Spleen (tissue), 13 donors: ENCODE data around the gene ECPAS. TPM values are rescaled to one million over a fixed set of nuclear protein-coding genes. Genes with fewer than 3 reads are reported as not detected.

Experiments used
- DNase-seq: peaks from one replicate; pipeline ENCODE4 v3.0.0-alpha.2; 2020
- H3K27ac ChIP-seq, 8 donors: fragments of 200-600 bp; sonication (generic) in 7 of 8; 1 replicate in 4 of 8; 2 replicates in 4 of 8; pipeline versions ENCODE4 v1.5.0 to v1.8.0; 2016 to 2021; ENCODE audit warnings: inconsistent platforms in 4 of 8, mild to moderate bottlenecking in 4 of 8, moderate library complexity in 1 of 8
- H3K27me3 ChIP-seq, 7 donors: fragments of 200-600 bp; sonication (generic) in 6 of 7; replicated peaks in 1 of 7; 1 replicate in 4 of 7; 2 replicates in 3 of 7; pipeline versions ENCODE4 v1.5.0 to v1.8.0; 2016 to 2021; ENCODE audit warnings: inconsistent platforms in 3 of 7, mild to moderate bottlenecking in 1 of 7
- H3K36me3 ChIP-seq, 6 donors: fragments of 200-600 bp; sonication (generic) in 5 of 6; 1 replicate in 4 of 6; 2 replicates in 2 of 6; pipeline versions ENCODE4 v1.5.0 to v1.8.0; 2016 to 2021; ENCODE audit warnings: inconsistent platforms in 2 of 6
- H3K4me1 ChIP-seq, 6 donors: fragments of 200-600 bp; sonication (generic) in 5 of 6; 1 replicate in 3 of 6; 2 replicates in 3 of 6; pipeline versions ENCODE4 v1.5.0 to v1.8.0; 2016 to 2021; ENCODE audit warnings: inconsistent platforms in 3 of 6
- H3K4me3 ChIP-seq, 8 donors: fragments of 200-600 bp; sonication (generic) in 7 of 8; 1 replicate in 4 of 8; 2 replicates in 4 of 8; pipeline versions ENCODE4 v1.5.0 to v1.8.0; 2016 to 2021; ENCODE audit warnings: inconsistent platforms in 4 of 8, mild to moderate bottlenecking in 4 of 8, moderate library complexity in 2 of 8
- H3K9me3 ChIP-seq, 8 donors: fragments of 200-600 bp; sonication (generic) in 7 of 8; 1 replicate in 4 of 8; 2 replicates in 4 of 8; pipeline versions ENCODE4 v1.5.0 to v1.8.0; 2016 to 2021; ENCODE audit warnings: inconsistent platforms in 4 of 8
- POLR2A ChIP-seq, 3 donors: fragments of 450-650 bp; IDR thresholded peaks; one replicate each; pipeline ENCODE4 v1.5.1; 2017; ENCODE audit warnings: antibody characterized with exemption in 3 of 3, mild to moderate bottlenecking in 1 of 3
- POLR2AphosphoS5 ChIP-seq, 3 donors: sonication (generic); formaldehyde crosslinking; IDR thresholded peaks; one replicate each; pipeline ENCODE4 v1.5.1; 2017; ENCODE audit warnings: antibody characterized with exemption in 3 of 3
- WGBS, 5 donors: extraction: QIAGEN DNeasy Blood & Tissue Kit in 3 of 5; methylation state at CpG; one replicate each; pipeline versions ENCODE4 v1.1.5 to v1.1.7; 2013 to 2018; 5-methylcytosine and 5-hydroxymethylcytosine counted together
- intact Hi-C: fragments of 100-400 bp; cut with DNase I; formaldehyde crosslinking; loops from one replicate; pipeline ENCODE4 v1.15.0; 2023; ENCODE audit warnings: low total_unique reads
- long read RNA-seq, 2 donors: transcript quantifications; one replicate each; lab custom pipeline, GENCODE V29; 2026
- polyA plus RNA-seq, 3 donors: library from polyadenylated mRNA; stranded (reverse); fragments of 200-250 nt; gene quantifications; one replicate each; pipeline ENCODE4 v1.2.1, GENCODE V29; 2013
- total RNA-seq, 7 donors: library from RNA; depleted of rRNA in 3 of 7; stranded (reverse); fragments of >200 nt in 3 of 7; fragmentation: NEBNext Ultra II Directional in 4 of 7; extraction: Animal tissue kit (Norgen Biotek cat#: 25700) in 4 of 7; gene quantifications; one replicate each; pipeline versions ENCODE4 v1.1.0 to v1.2.1, GENCODE V29; 2016 to 2021
- TF ChIP-seq, protein P1 (sequence below), 11 experiments: fragments of 200-600 bp in 7 of 11; fragments of 450-650 bp in 4 of 11; sonication (generic) in 4 of 11; IDR thresholded peaks in 8 of 11; conservative IDR thresholded peaks in 3 of 11; 1 replicate in 7 of 11; 2 replicates in 4 of 11; pipeline versions ENCODE4 v1.4.0 to v1.8.0; 2016 to 2021; ENCODE audit warnings: antibody characterized with exemption in 11 of 11, inconsistent platforms in 4 of 11, mild to moderate bottlenecking in 1 of 11
- donor health status: healthy with polysubstance abuse.
- donor health status: DM: no; HTN: no; CAD: no; lungs with moderate emphysema.
- donor health status: DM: no; HTN: no; CAD: no.
- donor health status: Bipolar disorder and iron deficiency.
- donor health status: healthy.
- donor health status: DM: no; HTN: no; CAD: no.
- donor health status: DM: yes; HTN: yes; CAD: no.

Gene ECPAS, protein sequence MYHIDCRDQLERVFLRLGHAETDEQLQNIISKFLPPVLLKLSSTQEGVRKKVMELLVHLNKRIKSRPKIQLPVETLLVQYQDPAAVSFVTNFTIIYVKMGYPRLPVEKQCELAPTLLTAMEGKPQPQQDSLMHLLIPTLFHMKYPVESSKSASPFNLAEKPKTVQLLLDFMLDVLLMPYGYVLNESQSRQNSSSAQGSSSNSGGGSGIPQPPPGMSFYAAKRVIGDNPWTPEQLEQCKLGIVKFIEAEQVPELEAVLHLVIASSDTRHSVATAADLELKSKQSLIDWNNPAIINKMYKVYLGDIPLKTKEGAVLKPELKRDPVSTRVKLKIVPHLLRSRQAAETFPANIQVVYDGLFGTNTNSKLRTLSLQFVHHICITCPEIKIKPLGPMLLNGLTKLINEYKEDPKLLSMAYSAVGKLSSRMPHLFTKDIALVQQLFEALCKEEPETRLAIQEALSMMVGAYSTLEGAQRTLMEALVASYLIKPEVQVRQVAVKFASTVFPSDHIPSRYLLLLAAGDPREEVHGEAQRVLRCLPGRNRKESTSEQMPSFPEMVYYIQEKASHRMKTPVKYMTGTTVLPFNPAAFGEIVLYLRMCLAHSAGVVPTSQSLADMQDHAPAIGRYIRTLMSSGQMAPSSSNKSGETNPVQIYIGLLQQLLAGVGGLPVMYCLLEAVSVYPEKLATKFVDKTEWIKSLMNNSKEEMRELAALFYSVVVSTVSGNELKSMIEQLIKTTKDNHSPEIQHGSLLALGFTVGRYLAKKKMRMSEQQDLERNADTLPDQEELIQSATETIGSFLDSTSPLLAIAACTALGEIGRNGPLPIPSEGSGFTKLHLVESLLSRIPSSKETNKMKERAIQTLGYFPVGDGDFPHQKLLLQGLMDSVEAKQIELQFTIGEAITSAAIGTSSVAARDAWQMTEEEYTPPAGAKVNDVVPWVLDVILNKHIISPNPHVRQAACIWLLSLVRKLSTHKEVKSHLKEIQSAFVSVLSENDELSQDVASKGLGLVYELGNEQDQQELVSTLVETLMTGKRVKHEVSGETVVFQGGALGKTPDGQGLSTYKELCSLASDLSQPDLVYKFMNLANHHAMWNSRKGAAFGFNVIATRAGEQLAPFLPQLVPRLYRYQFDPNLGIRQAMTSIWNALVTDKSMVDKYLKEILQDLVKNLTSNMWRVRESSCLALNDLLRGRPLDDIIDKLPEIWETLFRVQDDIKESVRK (N-terminal part only)
- total RNA-seq: 10 to 100 TPM; 53.2 to 71.2 (median 59.1) TPM
- polyA plus RNA-seq: 10 to 100 TPM in 1 of 3 donors, 1 to 10 TPM in 2; 7.5 to 11.9 (median 8.6) TPM
- long read RNA-seq, donor 1, partial matches to known transcripts: 25 of 25 reads
- long read RNA-seq, donor 1, other reads (novel, unspliced or antisense): 0 of 25 reads
- long read RNA-seq, donor 2, partial matches to known transcripts: 5 of 5 reads
- long read RNA-seq, donor 2, other reads (novel, unspliced or antisense): 0 of 5 reads

DNA sequence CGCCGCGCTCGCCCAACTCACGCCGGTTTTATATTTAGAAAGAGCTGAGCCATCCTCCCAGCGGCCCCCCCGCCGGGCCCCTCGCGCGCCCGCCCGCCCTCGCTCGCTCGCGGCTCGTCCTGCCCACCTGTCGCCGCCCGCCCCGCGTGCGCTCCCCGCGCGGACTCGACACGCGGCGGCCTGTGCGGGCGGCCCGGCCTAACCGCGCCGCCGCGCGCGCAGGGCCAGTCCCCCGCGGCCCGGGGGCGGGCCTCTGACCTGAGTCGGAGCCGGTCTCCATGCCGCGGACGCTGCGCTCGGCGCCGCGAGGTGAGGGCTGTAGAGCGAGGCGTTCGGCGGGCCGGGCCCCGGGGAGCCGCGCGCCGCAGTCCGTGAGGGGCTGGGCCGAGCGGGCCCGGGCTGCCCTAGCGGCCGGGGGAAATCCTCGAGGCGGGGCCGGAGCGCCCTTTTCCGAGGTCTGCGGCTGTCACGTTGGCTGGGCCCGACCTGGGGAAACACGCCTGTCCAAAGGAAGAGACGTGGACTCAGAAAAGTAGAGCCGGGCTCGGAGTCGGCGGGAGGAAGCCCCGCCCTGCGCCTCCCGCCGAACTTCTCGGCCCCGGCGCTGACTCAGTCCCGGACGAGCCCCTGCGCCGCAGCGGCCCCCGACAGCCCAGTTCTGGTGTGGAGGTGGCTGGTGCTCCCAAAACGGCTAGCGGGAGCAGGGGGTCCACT lies at the start of gene ECPAS:
ECPAS (minus strand) TSS at position 526 of the 714 bp plus-strand sequence. CDS start 11,465 bp downstream, outside the sequence.
- intact Hi-C loops: loop anchor here (10.0 kb wide), 1 partner anchor 151 kb away; the partner anchor contains the start of gene DNAJC25
- Histone ChIP-seq H3K9me3 (no peaks in the 10 kb centered on the region), H3K4me3 (peak within 1 kb of the TSS; percentile 67 to 95 (median 90)), H3K4me1 (peaks cover 10 to 42% (median 23%) of the 10 kb centered on the region in 6 donors), H3K36me3 (no peaks in the 10 kb centered on the region), H3K27ac (peak within 1 kb of the TSS; percentile 95 to 99 (median 96)), H3K27me3 (no peaks in the 10 kb centered on the region)
- 0 to 1% (median 0%) methylated on average over 22 to 101 of the region's 101 CpGs for WGBS, 5 donors
- peak; percentile 94 for DNase-seq
- peak; percentile 54 to 81 (median 77) for TF ChIP-seq POLR2AphosphoS5 (IDR thresholded peaks at IDR 0.05)
- no peak for TF ChIP-seq POLR2A (IDR thresholded peaks at IDR 0.05)
- TF ChIP-seq, protein P1, sequence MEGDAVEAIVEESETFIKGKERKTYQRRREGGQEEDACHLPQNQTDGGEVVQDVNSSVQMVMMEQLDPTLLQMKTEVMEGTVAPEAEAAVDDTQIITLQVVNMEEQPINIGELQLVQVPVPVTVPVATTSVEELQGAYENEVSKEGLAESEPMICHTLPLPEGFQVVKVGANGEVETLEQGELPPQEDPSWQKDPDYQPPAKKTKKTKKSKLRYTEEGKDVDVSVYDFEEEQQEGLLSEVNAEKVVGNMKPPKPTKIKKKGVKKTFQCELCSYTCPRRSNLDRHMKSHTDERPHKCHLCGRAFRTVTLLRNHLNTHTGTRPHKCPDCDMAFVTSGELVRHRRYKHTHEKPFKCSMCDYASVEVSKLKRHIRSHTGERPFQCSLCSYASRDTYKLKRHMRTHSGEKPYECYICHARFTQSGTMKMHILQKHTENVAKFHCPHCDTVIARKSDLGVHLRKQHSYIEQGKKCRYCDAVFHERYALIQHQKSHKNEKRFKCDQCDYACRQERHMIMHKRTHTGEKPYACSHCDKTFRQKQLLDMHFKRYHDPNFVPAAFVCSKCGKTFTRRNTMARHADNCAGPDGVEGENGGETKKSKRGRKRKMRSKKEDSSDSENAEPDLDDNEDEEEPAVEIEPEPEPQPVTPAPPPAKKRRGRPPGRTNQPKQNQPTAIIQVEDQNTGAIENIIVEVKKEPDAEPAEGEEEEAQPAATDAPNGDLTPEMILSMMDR (IDR thresholded peaks at IDR 0.05 in 8 of 11, conservative IDR thresholded peaks at IDR 0.05 in 3 of 11): peak in 1 of 11 experiments; percentile 9

DNA sequence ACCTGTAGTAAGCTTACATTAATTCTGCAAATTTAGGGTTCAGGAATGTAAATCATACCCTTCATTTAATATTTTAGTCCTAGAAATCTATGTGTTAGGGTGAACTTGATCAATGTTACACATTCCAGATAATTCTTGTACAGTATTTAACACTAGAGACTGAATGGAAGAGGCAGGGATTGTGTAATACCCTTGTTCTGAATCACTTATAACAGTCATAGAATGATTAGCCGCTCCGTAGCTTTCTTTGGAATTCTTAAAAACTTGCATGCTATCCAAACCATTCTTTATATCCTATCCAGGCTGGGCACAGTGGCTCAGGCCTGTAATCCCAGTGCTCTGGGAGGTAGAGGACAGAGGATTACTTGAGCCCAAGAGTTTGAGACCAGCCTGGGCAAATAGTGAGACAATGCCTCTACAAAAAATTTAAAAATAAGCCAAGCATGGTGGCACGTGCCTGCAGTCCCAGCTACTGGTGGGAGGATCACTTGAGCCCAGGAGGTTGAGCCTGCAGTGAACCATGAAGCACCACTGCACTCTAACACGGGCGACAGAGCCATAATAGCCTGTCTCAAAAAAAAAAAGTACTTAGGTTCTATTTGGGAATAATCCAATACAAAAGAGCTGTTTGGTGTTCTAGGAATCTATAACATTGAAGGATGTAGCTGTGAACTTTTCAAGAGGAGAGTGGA lies 49.1 kb upstream of the ECPAS start:
- Histone ChIP-seq H3K36me3 (peaks cover 5 to 97% (median 55%) of the 10 kb centered on the region in 6 donors), H3K4me3 (no peak overlapping the region), H3K27me3 (no peaks in the 10 kb centered on the region), H3K4me1 (no peaks in the 10 kb centered on the region), H3K9me3 (peaks cover 6 to 75% (median 62%) of the 10 kb centered on the region in 8 donors), H3K27ac (no peak overlapping the region)
- WGBS, 5 donors: 82 to 94% (median 91%) methylated on average over 5 of the region's 5 CpGs
- no peak for DNase-seq
- TF ChIP-seq POLR2AphosphoS5 (IDR thresholded peaks at IDR 0.05): no peak
- TF ChIP-seq, protein P1 (IDR thresholded peaks at IDR 0.05 in 8 of 11, conservative IDR thresholded peaks at IDR 0.05 in 3 of 11): no peak
- TF ChIP-seq POLR2A (IDR thresholded peaks at IDR 0.05): no peak
- intact Hi-C loops: no loop called here

DNA sequence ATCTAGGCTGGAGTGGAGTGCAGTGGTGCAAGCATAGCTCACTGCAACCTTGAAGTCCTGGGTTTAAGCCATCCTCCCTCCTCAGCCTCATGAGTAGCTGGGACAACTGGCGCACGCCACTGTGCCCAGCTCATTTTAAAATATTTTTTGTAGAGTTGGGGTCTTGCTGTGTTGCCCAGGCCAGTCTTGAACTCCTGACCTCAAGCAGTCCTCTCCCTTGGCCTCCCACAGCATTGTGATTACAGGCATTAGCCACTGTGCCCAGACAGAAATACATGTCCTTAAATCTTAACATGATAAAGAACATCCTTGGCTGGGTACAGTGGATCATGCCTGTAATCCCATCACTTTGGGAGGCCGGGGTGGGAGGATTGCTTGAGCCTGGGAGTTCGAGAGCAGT lies 47.5 kb upstream of the ECPAS start:
- H3K9me3 ChIP-seq: peaks cover 0 to 59% (median 47%) of the 10 kb centered on the region in 8 donors
- intact Hi-C loops: no loop called here
- H3K27me3 ChIP-seq: no peaks in the 10 kb centered on the region
- peaks cover 0 to 2% (median 0%) of the 10 kb centered on the region in 6 donors for H3K4me1 ChIP-seq
- no peak for DNase-seq
- TF ChIP-seq, protein P1 (IDR thresholded peaks at IDR 0.05 in 8 of 11, conservative IDR thresholded peaks at IDR 0.05 in 3 of 11): no peak
- no peak for TF ChIP-seq POLR2A (IDR thresholded peaks at IDR 0.05)
- no peak for TF ChIP-seq POLR2AphosphoS5 (IDR thresholded peaks at IDR 0.05)
- WGBS, 5 donors: 83 to 98% (median 95%) methylated on average over 4 of the region's 4 CpGs
- H3K4me3 ChIP-seq: no peak overlapping the region
- H3K27ac ChIP-seq: no peak overlapping the region
- peaks cover 5 to 89% (median 43%) of the 10 kb centered on the region in 6 donors for H3K36me3 ChIP-seq
